Vagina (tissue), 2 donors: ENCODE measurements around the gene FAM163A. TPM values are rescaled to one million over a fixed set of nuclear protein-coding genes. Genes with fewer than 3 reads are reported as not detected.
"Not testable (repeated sequence)": the region's sequence is repeated elsewhere in the genome, so short reads cannot be mapped to it uniquely, and the experiment has no call there.

ENCODE experiments used
- DNase-seq, 2 donors: peaks; one replicate each; pipeline ENCODE4 v3.0.0-alpha.2; 2017; ENCODE audit errors: extremely low spot score in 2 of 2
- H3K27ac ChIP-seq: fragments of 200-600 bp; sonication (generic); one replicate; pipeline ENCODE4 v1.5.1; 2019
- H3K27me3 ChIP-seq: fragments of 200-600 bp; sonication (generic); one replicate; pipeline ENCODE4 v1.5.1; 2019
- H3K36me3 ChIP-seq, 2 donors: fragments of 200-600 bp; sonication (generic); one replicate each; pipeline ENCODE4 v1.5.1; 2017 to 2019
- H3K4me1 ChIP-seq: fragments of 200-600 bp; sonication (generic); one replicate; pipeline ENCODE4 v1.5.1; 2019
- H3K4me3 ChIP-seq, 2 donors: fragments of 200-600 bp; sonication (generic); 1 replicate in 1 of 2; 2 replicates in 1 of 2; pipeline ENCODE4 v1.5.1; 2016 to 2019
- H3K9me3 ChIP-seq: fragments of 200-600 bp; sonication (generic); one replicate; pipeline ENCODE4 v1.5.1; 2019
- POLR2A ChIP-seq, 2 donors: fragments of 450-650 bp; IDR thresholded peaks; one replicate each; pipeline ENCODE4 v1.6.1; 2017; ENCODE audit warnings: antibody characterized with exemption in 2 of 2, mild to moderate bottlenecking in 2 of 2, moderate library complexity in 2 of 2
- POLR2AphosphoS5 ChIP-seq, 2 donors: sonication (generic); formaldehyde crosslinking; IDR thresholded peaks; one replicate each; pipeline ENCODE4 v1.9.0; 2017; ENCODE audit warnings: antibody characterized with exemption in 2 of 2, mild to moderate bottlenecking in 2 of 2, low read depth in 1 of 2; ENCODE audit not compliant: insufficient read depth in 1 of 2
- intact Hi-C: fragments of 100-400 bp; cut with DNase I; formaldehyde crosslinking; loops from one replicate; pipeline ENCODE4 v1.15.1; 2023
- total RNA-seq: library from RNA; depleted of rRNA; stranded (reverse); fragments of >200 nt; gene quantifications from one replicate; pipeline ENCODE4 v1.2.3, GENCODE V29; 2016
- TF ChIP-seq, protein P1 (sequence below), 3 experiments: fragments of 450-650 bp in 2 of 3; fragments of 200-600 bp in 1 of 3; sonication (generic) in 1 of 3; IDR thresholded peaks; one replicate each; pipeline ENCODE4 v1.5.1; 2017 to 2019; ENCODE audit warnings: antibody characterized with exemption in 3 of 3, mild to moderate bottlenecking in 2 of 3, moderate library complexity in 2 of 3

Gene FAM163A
- total RNA-seq, 1 donor from 2014 or later: 2.5 TPM

DNA sequence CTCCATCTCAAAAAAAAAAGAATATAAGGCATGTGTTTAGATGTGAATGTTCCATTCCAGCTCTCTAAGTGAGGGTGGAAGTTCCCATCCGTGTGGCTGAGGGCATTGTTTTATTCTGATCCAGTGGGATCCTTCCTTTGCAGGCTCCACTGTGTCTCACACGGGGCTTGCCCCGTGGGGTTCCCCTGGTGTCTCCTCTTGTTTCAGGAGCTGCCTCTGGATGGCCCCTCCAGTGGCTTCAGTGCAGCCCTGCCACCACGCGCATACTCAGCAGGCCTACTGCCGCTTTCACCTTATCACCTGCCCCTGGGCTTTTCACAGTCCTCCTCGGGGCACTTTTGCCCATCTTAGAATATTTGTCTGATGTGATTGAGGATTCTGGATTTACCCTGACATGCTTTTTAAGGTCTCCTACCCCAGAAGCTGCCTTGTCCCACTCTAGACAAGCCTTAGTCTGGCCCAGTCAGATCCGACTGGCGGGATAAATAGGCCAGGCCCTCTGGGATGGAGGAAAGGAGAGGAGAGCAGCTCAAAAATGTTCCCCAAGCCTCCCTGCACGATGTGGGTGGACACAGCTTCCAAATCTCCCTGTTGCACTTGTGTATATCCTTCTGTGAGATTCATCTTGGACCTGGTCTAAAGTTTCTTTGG lies 55.2 kb downstream of the FAM163A start:
- Histone ChIP-seq H3K36me3 (no peaks in the 10 kb centered on the region), H3K27me3 (no peaks in the 10 kb centered on the region), H3K4me1 (no peaks in the 10 kb centered on the region), H3K27ac (no peak overlapping the region), H3K9me3 (no peaks in the 10 kb centered on the region), H3K4me3 (no peak overlapping the region)
- intact Hi-C loops: no loop called here
- TF ChIP-seq, protein P1, sequence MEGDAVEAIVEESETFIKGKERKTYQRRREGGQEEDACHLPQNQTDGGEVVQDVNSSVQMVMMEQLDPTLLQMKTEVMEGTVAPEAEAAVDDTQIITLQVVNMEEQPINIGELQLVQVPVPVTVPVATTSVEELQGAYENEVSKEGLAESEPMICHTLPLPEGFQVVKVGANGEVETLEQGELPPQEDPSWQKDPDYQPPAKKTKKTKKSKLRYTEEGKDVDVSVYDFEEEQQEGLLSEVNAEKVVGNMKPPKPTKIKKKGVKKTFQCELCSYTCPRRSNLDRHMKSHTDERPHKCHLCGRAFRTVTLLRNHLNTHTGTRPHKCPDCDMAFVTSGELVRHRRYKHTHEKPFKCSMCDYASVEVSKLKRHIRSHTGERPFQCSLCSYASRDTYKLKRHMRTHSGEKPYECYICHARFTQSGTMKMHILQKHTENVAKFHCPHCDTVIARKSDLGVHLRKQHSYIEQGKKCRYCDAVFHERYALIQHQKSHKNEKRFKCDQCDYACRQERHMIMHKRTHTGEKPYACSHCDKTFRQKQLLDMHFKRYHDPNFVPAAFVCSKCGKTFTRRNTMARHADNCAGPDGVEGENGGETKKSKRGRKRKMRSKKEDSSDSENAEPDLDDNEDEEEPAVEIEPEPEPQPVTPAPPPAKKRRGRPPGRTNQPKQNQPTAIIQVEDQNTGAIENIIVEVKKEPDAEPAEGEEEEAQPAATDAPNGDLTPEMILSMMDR (IDR thresholded peaks at IDR 0.05): no peak
- TF ChIP-seq POLR2AphosphoS5 (IDR thresholded peaks at IDR 0.05; ENCODE audit: insufficient read depth in 1 of 2, low read depth in 1 of 2) (no peak), POLR2A (IDR thresholded peaks at IDR 0.05) (no peak)
- no peak for DNase-seq

DNA sequence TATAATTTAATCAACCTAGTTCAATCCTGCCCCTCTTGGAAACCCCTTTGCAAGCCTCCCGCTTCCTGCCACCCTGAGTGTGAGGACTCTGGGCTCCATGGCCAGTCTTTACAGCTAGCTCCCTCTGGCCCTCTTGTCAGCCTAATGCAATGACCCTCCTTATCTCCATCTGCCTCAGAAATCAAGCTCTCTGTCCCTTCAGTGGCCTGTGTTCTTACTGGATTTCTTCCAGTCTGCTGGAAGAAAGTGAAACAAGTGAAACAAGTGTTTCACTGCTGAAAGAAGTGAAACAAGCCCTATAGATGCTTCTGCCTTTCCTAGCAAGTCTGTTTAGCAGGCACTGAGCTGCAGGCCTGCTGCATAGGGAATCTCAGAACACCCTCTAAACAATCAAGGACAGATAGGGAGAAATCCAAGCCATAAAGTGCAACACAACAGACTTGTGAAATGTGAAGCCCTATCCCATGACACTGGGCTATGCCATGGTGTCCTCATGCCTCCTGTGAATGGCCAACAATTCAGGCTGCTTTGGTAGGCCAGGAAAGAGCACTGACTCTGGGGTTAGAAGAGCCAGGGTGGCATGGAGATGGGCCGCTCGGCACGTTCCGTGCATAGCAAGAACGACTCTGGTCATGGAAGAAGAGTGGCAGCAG lies 55.9 kb downstream of the FAM163A start:
- Histone ChIP-seq H3K27me3 (no peaks in the 10 kb centered on the region), H3K4me3 (no peak overlapping the region), H3K9me3 (no peaks in the 10 kb centered on the region), H3K27ac (no peak overlapping the region), H3K4me1 (no peaks in the 10 kb centered on the region), H3K36me3 (no peaks in the 10 kb centered on the region)
- no peak for DNase-seq
- TF ChIP-seq, protein P1 (IDR thresholded peaks at IDR 0.05): no peak
- TF ChIP-seq POLR2AphosphoS5 (IDR thresholded peaks at IDR 0.05; ENCODE audit: insufficient read depth in 1 of 2, low read depth in 1 of 2) (no peak), POLR2A (IDR thresholded peaks at IDR 0.05) (no peak)
- intact Hi-C loops: no loop called here

DNA sequence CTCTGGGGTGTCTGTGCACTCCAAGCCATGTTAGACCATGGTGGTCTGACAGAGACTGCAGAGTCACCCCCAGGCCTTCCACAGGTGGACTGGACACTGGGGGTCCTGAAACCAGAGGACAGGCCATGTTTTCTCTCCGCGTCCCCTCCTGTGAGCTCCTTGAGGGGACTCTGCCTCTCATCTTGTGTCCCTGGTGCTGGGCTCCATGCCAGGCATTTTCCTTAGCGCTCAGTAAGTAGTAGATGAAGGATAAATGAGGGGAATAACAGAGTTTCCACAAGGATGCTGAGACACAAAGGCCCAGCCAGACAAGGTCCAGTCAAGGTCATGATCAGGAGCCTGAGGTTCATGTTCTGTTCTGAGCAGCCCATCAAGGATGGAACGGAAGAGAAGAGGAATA lies 57.4 kb downstream of the FAM163A start:
- Histone ChIP-seq H3K27me3 (no peaks in the 10 kb centered on the region), H3K36me3 (no peaks in the 10 kb centered on the region), H3K4me1 (no peaks in the 10 kb centered on the region), H3K4me3 (no peak overlapping the region), H3K9me3 (no peaks in the 10 kb centered on the region), H3K27ac (no peak overlapping the region)
- DNase-seq: no peak
- TF ChIP-seq, protein P1 (IDR thresholded peaks at IDR 0.05): no peak
- TF ChIP-seq POLR2AphosphoS5 (IDR thresholded peaks at IDR 0.05; ENCODE audit: insufficient read depth in 1 of 2, low read depth in 1 of 2) (no peak), POLR2A (IDR thresholded peaks at IDR 0.05) (no peak)
- intact Hi-C loops: no loop called here

DNA sequence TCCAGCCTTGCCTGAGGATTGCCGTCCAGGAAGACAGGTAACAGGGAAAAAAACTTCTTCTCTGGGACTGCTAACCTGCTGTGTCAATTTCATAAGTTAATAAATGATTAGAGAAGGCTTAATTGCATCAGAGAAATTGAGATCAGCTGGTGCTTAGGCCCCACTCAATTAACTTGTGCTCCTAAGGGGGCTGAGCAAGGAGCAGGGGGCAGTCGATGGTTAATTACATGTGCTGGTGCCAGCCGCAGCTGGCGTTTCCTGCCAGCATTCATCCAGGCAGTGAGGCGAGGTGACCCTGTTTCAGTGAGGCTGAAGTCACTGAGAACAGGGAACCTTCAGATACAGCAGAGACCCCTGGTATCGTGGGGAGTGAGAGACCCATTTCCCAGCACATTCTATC lies 60.0 kb downstream of the FAM163A start:
- TF ChIP-seq, protein P1 (IDR thresholded peaks at IDR 0.05): no peak
- TF ChIP-seq POLR2A (IDR thresholded peaks at IDR 0.05) (no peak), POLR2AphosphoS5 (IDR thresholded peaks at IDR 0.05; ENCODE audit: insufficient read depth in 1 of 2, low read depth in 1 of 2) (no peak)
- H3K36me3 ChIP-seq: no peaks in the 10 kb centered on the region
- H3K27me3 ChIP-seq: no peaks in the 10 kb centered on the region
- no peaks in the 10 kb centered on the region for H3K4me1 ChIP-seq
- H3K9me3 ChIP-seq: no peaks in the 10 kb centered on the region
- H3K27ac ChIP-seq: no peak overlapping the region
- no peak overlapping the region for H3K4me3 ChIP-seq
- intact Hi-C loops: no loop called here
- no peak for DNase-seq

DNA sequence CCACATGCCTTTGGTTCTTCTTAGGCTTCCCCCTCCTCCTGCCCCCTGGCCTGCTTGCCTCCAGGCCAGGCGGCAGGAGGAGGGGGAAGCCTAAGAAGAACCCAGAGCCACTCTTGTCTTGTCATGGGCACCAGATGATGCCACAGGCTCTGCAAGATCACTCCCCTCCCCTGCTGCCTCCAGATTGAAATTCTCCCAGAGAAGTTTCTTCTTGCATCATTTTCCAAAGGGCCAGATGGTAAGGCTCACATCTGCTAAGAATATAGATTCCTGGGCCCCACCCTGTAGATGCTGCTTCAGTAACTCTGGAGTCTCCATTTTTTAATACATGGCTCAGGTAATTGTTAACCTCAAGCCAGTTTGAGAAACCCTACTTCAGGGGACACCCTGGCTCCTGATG lies 60.8 kb downstream of the FAM163A start:
- Histone ChIP-seq H3K27me3 (no peaks in the 10 kb centered on the region), H3K4me1 (no peaks in the 10 kb centered on the region), H3K36me3 (no peaks in the 10 kb centered on the region), H3K27ac (no peak overlapping the region), H3K4me3 (no peak overlapping the region), H3K9me3 (no peaks in the 10 kb centered on the region)
- intact Hi-C loops: no loop called here
- TF ChIP-seq, protein P1 (IDR thresholded peaks at IDR 0.05): no peak
- TF ChIP-seq POLR2A (IDR thresholded peaks at IDR 0.05) (no peak), POLR2AphosphoS5 (IDR thresholded peaks at IDR 0.05; ENCODE audit: insufficient read depth in 1 of 2, low read depth in 1 of 2) (no peak)
- DNase-seq: no peak

DNA sequence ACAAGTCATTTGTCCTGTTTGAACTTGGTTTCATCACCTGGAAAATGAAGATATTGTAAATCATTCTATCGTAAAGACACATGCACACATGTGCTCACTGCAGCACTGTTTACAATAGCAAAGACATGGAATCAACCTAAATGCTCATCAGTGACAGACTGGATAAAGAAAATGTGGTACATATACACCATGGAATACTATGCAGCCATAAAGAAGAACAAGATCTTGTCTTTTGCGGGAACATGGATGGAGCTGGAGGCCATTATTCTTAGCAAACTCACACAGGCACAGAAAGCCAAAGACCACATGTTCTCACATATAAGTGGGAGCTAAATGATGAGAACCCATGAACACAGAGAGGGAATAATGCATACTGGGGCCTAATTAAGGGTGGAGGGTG lies 61.3 kb downstream of the FAM163A start:
- H3K27ac ChIP-seq, intact Hi-C loops, H3K36me3 ChIP-seq, H3K4me3 ChIP-seq, H3K4me1 ChIP-seq, DNase-seq, H3K9me3 ChIP-seq, H3K27me3 ChIP-seq: not testable (repeated sequence)
